A549 (cell line): ENCODE data around the gene MRPL46. TPM values are rescaled to one million over a fixed set of nuclear protein-coding genes. Genes with fewer than 3 reads are reported as not detected.

Experiments
- polyA plus RNA-seq, 4 experiments: library from polyadenylated mRNA; depleted of rRNA in 3 of 4; stranded (reverse); fragments of >200 nt; fragmentation: RNase III in 1 of 4; extraction: RNeasy Plus Mini Kit Qiagen cat#74134 plus additional on column Dnase treatment in 1 of 4; gene quantifications; 2 replicates in 3 of 4; 3 replicates in 1 of 4; pipeline ENCODE4 v1.2.3, GENCODE V29; 2011 to 2017

The MRPL46 gene
- polyA plus RNA-seq, 2 of the 4 experiments (the other 2 are of a cell fraction), result 54.9 to 76.1 TPM

Other genes with a start within 250 kb of the MRPL46 start
- 55.2 and 86.5 TPM in 2 replicates for gene NTRK3, start 210.6 kb downstream of the MRPL46 start, polyA plus RNA-seq (2011; rRNA removed)
- gene NTRK3, start 210.6 kb downstream of the MRPL46 start, polyA plus RNA-seq (2017; fragmentation: RNase III; extraction: RNeasy Plus Mini Kit Qiagen cat#74134 plus additional on column Dnase treatment), result 50.3 to 60.8 TPM (median 55.0 TPM) in 3 replicates
- 99.0 and 102 TPM in 2 replicates for gene MRPS11, start 320 bp upstream of the MRPL46 start, polyA plus RNA-seq (2011; rRNA removed)
- 122 to 129 TPM (median 123 TPM) in 3 replicates for gene MRPS11, start 320 bp upstream of the MRPL46 start, polyA plus RNA-seq (2017; fragmentation: RNase III; extraction: RNeasy Plus Mini Kit Qiagen cat#74134 plus additional on column Dnase treatment)
- gene DET1, start 79.3 kb upstream of the MRPL46 start, polyA plus RNA-seq (2011; rRNA removed), result 12.4 and 15.6 TPM in 2 replicates
- gene DET1, start 79.3 kb upstream of the MRPL46 start, polyA plus RNA-seq (2017; fragmentation: RNase III; extraction: RNeasy Plus Mini Kit Qiagen cat#74134 plus additional on column Dnase treatment), result 3.9 to 5.2 TPM (median 4.9 TPM) in 3 replicates
- gene AEN, start 154.0 kb upstream of the MRPL46 start, polyA plus RNA-seq (2011; rRNA removed), result 74.9 and 81.7 TPM in 2 replicates
- gene AEN, start 154.0 kb upstream of the MRPL46 start, polyA plus RNA-seq (2017; fragmentation: RNase III; extraction: RNeasy Plus Mini Kit Qiagen cat#74134 plus additional on column Dnase treatment), result 57.2 to 65.5 TPM (median 62.9 TPM) in 3 replicates
- 47.4 and 65.8 TPM in 2 replicates for gene ISG20, start 171.6 kb upstream of the MRPL46 start, polyA plus RNA-seq (2011; rRNA removed)
- 6.1 to 10.5 TPM (median 7.2 TPM) in 3 replicates for gene ISG20, start 171.6 kb upstream of the MRPL46 start, polyA plus RNA-seq (2017; fragmentation: RNase III; extraction: RNeasy Plus Mini Kit Qiagen cat#74134 plus additional on column Dnase treatment)